GM21528 (cell line): Measurements from ENCODE around the gene TCHH.
"Not testable (repeated sequence)": the region's sequence is repeated elsewhere in the genome, so short reads cannot be mapped to it uniquely, and the experiment has no call there.

Experiments
- ATAC-seq: cut with Tn5 transposase; IDR thresholded peaks from one replicate; pipeline ENCODE4 v1.9.1; 2021; ENCODE audit warnings: mild to moderate bottlenecking, moderate library complexity; ENCODE audit not compliant: unreplicated experiment, low FRiP score

TCHH gene

DNA sequence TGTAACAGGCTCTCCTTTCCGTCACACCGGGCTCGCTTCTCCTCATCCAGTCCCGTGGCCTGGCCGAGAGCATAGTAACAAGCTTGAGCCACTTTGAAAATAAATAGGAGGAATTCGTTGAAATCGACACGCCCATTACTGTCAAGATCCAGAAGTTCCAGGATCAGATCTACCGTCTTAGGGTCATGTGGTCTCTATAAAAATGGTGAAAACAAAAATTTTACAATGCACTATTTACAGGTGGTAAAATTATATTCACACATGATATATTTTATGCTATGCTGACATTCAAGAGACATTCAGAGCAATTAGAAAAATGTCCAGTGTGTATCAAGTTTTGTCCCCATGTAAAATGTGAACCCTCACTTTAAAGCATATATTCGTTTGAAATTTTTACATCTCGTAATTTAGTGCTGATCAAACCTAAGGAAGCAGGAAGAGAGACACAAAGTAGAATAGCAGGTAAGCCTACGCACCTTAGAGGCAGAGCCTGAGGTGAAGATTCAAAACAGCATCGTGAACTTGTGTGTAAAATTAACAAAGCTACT lies 2.3 kb downstream of the TCHH start:
- no peak for ATAC-seq

DNA sequence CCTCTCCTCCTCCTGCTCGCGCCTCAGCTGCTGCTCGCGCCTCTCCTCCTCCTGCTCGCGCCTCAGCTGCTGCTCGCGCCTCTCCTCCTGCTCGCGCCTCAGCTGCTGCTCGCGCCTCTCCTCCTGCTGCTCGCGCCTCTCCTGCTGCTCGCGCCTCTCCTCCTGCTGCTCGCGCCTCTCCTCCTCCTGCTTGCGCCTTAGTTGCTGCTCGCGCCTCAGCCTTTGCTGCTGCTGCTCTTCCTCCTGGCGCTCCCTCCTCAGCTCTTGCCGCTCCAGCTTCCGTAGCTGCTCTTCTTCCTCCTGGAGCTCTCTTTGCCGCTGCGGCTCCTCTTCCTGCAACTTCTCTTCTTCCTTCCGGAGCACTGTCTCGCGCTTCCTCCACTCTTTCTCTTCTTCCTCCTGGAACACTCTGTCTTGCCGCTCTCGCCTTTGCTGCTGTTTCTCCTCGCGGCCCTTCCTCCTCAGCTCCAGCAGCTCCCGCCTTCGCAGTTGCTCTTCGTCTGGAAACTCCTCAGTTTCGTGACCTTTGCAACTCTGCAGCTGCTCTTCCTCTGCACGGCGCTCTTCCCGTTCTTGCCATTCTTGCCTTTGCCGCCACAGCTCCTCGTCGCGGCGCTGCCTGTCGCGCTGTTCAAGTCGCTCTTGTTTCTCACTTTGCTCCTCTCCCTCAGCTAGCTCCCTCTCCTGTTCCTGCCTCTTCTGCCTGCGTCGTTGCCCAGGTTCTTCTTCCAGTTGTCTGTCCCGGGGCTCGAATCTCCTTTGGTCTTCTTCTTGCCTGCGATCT lies 3.0 kb downstream of the TCHH start:
- no peak for ATAC-seq

DNA sequence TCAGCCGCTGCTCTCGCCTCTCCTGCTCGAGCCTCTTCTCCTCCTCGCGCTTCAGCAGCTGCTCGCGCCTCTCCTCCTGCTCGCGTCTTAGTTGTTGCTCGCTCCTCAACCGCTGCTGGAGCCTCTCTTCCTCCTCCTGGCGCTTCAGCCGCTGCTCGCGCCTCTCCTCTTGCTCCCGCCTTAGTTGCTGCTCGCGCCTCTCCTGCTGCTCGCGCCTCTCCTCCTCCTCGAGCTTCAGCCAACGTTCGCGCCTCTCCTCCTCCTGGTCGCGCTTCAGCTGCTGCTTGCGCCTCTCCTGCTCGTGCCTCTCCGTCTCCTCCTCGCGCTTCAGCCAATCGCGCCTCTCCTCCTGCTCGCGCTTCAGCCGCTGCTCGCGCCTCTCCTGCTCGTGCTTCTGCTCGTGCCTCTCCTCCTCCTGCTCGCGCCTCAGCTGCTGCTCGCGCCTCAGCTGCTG lies 3.7 kb downstream of the TCHH start:
- no peak for ATAC-seq

DNA sequence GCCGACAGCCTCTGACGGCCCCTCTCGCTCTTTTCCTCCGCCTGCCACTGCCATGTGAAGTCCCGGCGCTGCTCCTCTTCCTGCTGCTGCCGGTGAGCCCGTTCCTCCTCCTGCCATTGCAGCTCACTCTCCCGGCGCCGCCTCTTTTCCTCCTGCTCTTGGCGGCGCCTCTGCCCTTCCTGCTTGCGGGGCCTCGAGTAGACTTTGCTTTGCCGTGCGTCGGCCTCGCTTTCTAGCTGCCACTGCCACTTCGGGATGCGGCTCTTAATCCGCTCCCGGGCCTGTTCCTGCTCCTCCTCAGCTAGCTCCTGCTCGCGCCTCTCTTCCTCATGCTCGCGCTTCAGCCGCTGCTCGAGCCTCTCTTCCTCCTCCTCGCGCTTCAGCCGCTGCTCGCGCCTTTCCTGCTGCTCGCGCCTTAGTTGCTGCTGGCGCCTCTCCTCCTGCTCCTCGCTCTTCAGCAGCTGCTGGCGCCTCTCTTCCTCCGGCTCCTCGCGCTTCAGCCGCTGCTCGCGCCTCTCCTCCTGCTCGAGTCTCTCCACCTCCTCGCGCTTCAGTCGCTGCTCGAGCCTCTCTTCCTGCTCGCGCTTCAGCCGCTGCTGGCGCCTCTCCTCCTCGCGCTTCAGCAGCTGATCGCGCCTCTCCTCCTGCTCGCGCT lies 4.3 kb downstream of the TCHH start:
- ATAC-seq = no peak

DNA sequence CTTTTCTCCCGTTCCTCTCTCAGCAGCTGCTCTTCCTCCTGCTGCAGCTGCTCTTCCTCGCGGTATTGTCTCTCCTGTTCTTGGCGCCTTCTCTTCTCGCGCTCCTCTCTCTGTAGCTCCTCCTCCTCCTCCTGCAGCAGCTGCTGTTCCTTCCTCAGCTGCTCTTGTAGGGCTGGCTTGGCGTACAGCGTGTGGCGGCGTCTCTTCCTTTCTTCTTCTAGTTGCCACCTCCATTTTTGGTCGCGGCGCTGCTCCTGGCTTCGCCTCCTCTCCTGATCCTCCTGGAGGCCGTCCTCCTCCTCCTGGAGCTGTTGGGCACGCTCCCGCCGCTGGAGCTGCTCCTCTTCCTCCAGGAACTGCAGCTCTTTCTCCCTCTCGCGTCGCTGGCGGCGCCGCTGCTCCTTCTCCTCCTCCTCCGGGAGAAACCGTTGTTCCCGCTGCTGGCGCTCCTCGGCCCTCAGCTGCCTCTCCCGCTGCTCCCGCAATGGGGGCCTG lies 4.8 kb downstream of the TCHH start:
- no peak for ATAC-seq

DNA sequence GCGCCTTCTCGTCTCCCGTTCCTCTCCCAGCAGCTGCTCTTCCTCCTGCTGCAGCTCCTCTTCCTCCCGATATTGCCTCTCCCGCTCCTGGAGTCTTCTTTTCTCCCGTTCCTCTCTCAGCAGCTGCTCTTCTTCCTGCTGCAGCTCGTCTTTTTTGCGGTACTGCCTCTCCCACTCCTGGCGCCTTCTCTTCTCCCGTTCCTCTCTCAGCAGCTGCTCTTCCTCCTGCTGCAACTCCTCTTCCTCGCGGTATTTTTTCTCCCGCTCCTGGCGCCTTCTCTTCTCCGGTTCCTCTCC lies 5.3 kb downstream of the TCHH start:
- ATAC-seq = no peak

DNA sequence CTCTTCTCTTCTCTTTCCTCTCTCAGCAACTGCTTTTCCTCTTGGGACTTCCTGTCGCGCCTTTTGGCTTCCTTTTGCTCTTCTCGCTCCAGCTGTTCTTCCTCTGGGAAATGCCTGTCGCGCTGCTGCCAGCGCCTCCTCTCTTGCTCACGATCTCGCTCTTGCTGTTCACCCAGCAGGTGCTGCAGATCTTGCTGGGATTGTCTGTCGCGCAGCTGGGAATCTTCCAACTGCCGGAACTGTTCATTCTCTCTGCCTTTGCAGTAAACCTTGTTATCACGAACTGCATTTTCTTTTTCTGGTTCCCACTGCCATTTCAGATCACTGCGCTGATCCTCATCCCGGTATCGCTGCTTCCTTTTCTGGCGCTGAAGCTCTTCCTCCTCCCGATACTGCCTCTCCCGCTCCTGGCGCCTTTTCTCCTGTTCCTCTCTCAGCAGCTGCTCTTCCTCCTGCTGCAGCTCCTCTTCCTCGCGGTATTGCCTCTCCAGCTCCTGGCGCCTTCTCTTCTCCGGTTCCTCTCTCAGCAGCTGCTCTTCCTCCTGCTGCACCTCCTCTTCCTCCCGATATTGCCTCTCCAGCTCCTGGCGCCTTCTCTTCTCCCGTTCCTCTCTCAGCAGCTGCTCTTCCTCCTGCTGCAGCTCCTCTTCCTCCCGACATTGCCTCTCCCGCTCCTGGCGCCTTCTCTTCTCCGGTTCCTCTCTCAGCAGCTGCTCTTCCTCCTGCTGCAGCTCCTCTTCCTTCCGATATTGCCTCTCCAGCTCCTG lies 5.8 kb downstream of the TCHH start:
- ATAC-seq = no peak

DNA sequence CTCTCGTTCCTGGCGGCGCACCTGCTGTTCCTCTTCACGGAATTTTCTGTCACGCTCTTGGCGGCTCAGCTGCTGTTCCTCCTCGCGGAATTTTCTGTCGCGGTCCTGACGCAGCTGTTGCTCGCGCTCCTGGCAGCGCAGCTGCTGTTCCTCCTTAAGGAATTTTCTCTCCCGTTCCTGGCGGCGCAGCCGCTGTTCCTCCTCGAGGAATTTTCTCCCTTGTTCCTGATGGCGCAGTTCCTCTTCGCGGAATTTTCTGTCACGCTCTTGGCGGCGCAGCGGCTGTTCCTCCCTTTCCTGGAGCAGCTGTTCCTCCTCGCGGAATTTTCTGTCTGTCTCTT lies 6.4 kb downstream of the TCHH start:
- no peak for ATAC-seq

DNA sequence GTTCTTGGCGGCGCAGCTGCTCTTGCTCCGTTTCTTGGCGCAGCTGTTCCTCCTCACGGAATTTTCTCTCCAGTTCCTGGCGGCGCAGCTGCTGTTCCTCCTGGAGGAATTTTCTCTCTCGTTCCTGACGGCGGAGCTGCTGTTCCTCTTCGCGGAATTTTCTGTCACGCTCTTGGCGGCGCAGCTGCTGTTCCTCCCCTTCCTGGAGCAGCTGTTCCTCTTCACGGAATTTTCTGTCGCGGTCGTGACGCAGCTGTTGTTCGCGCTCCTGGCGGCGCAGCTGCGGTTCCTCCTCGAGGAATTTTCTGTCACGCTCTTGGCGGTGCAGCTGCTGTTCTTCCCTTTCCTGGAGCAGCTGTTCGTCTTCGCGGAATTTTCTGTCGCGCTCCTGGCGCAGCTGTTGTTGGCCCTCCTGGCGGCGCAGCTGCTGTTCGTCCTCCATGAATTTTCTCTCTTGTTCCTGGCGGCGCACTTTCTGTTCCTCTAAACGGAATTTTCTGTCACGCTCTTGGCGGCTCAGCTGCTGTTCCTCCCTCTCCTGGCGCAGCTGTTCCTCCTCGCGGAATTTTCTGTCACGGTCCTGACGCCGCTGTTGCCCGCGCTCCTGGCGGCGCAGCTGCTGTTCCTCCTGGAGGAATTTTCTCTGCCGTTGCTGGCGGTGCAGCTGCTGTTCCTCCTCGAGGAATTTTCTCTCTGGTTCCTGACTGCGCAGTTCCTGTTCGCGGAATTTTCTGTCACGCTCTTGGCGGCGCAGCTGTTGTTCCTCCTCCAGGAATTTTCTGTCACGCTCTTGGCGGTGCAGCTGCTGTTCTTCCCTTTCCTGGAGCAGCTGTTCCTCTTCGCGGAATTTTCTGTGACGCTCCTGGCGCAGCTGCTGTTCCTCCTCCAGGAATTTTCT lies 7.0 kb downstream of the TCHH start:
- ATAC-seq = no peak

DNA sequence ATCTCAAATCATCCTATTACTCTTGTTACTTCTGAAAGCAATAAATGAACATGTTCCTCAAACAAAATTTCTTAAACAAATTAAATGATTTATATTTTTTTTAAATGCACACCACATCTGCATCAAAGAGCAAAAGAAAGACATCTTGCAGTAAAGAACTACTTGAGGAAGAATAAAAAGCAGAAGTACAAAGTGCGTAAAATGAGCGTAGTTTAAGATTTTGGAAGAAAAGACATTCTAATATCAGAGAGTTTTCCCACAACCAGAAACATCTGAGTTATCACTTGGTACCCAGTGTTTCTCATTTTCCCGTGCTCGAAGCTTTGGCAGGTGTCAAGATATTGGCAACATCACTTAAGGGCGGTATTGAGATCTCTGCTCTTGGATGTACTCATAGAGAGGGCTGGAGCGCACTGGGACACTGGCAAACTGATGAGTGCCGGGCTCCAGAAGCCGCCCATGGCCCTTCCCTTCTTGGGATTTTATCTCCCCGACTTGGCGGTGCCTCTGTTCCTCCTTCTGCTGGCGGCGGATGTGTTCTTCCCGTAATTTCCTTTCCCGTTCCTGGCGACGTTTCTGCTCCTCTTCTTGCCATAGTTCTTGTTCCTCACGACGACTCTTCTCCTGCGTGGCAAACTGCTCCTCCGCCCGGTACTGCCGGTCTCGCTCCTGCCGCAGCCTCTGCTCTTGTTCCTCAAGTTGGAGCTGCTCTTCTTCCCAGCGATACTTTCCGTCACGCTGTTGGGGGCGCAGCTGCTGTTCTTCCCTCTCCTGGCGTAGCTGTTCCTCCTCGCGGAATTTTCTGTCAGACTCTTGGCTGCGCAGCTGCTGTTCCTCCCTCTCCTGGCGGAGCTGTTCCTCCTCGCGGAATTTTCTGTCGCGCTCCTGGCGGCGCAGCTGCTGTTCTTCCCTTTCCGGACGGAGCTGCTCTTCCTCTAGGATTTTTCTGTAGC lies 7.9 kb downstream of the TCHH start:
- no peak for ATAC-seq

DNA sequence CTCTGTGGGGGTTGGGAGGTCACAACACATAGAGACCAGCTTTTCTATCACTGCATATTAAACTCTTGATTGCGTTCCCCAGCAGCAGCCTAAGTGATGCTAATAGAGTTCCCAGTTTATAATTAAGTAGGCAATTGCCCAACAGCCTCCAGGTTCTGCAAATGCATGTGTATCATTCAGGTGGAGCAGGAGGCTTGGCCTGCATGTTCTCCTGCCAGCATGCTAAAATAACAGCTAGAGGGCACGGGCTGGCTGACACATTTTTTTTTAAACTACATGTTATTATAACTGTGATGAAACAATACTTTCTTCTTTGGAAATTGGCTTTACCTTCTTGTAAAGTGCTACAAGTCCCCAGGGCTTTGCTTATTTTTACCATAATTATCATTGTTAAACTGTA lies 10.4 kb downstream of the TCHH start:
- no peak for ATAC-seq

DNA sequence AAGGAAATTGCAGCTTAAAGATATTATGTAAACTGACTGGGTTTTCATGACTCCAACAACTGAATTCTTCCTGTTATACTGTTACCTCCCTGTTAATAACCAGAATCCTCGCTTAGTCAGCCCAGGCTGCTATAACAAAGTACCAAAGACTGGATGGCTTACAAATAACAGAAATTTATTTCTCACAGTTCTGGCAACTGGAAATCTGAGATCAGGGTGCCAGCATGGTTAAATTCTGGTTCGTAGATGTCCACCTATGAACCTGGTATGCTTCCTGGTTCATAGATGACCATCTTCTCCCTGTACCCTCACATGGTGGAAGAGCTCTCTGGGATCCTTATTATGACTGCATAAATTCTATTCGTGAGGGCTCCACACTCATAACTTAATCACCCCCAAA lies 18.3 kb downstream of the TCHH start:
- no peak for ATAC-seq

DNA sequence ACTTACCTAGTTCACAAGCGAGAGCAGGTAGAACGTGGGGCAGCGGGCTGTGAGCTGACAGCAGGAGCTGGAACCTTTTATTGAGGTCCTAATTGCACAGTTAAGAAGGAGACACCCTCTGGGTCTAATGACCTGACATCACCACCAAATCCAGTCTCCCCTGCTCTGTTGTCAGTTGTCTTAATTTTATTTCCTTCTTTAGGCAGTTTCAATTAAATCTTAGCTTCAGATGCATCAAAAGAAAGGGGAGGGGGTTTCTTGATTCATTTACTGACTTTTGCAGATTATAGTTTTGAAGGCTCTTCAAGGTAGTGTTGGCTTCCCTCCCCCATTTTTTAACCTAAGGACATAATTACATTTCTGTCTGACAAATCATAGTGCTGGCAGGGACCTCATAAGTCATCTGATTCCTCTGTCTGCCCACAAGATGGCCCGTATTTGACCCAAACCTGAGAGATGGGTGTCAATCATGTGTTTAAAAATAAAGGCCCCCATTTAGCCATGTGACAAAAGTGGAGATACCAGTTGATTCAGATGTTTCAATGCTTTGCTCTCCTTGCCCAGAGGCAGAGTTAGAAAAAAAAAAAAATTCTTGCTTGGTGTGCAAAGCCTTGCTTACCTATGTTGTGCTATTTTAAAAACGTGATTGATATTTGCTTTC lies 26.1 kb downstream of the TCHH start, which contains the start of gene TCHHL1:
TSS of gene TCHHL1 (minus strand) at position 51 of the 661 bp plus-strand sequence. CDS start 921 bp downstream, outside the sequence.
- no peak for ATAC-seq

DNA sequence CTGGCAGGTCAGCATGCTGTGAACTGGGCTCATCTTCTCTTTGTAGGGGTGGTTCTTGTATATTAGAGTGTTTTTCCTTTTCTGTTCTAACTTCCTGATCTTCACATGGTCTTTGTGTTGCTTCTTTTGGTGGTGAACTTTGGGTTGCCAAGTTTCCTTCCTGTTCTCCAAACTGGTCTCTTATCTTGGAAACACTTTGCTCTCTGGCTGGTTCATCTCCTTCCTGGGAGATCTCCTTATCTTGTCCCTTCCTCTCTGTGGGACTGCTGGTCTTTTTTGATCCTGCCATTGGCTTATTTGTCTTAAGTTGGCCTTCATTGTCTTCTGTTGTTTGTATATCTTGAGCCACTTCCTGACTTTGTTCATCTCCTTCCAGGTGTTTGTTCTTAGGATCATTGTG lies 28.5 kb downstream of the TCHH start:
- no peak for ATAC-seq

DNA sequence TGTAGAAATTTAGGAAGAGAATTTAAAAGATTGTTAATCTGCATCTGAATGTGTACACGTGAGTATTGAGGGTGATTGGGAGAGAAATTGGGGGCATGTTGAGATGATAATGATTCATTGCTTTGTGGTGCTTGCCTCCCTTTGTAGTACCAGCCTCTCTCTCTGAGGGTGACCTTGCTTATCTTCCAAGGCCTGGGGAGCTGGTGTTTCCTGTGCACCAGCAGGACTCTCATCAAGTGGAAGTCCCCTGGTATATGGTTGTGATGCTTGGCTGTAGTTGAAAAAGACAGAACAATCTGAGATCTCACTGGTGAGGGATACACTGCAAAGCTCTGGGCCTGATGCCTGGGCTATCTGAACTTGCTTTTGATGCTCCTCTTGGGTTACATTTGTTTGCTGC lies 30.4 kb downstream of the TCHH start:
- ATAC-seq = no peak

DNA sequence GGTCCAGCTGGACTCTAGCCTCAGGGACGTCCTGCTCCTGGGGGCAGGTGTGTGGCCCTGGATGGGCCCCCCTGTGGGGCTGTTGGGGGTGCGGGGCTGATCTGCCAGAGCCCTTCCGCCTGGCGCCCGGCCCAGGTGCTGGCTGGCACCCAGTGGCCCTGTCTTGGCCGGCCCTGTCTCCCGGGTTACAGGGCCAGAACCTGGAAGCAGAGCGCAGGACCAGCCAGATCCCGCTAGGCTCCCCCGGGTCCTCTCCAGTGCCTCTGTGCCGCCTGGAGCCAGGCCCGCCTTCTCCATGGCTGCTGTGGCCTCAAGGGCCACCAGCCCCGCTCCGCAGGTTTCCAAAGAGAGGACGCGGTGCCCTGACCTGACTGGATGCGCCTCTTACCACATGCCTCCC lies 34.2 kb downstream of the TCHH start:
- not testable (repeated sequence) for ATAC-seq

DNA sequence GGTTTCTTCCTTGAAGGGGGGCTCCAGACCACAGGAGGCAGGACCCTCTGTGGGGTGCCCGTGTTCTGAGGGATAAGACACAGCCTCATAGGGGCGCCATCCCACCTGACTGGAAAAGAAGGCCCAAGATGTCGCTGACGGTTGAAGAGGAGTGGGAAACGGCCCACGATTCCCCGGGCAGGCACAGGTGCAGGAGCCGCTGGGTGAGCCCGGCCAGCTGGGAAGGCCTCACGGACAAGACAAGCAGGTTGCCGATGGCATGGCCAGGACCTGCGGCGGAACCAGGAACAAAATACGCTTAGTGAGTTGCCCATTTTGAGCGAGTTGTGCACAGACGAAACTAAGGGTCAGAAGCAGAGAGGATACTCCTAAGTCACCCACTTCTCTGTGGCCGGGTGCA lies 34.8 kb downstream of the TCHH start:
- ATAC-seq = not testable (repeated sequence)

DNA sequence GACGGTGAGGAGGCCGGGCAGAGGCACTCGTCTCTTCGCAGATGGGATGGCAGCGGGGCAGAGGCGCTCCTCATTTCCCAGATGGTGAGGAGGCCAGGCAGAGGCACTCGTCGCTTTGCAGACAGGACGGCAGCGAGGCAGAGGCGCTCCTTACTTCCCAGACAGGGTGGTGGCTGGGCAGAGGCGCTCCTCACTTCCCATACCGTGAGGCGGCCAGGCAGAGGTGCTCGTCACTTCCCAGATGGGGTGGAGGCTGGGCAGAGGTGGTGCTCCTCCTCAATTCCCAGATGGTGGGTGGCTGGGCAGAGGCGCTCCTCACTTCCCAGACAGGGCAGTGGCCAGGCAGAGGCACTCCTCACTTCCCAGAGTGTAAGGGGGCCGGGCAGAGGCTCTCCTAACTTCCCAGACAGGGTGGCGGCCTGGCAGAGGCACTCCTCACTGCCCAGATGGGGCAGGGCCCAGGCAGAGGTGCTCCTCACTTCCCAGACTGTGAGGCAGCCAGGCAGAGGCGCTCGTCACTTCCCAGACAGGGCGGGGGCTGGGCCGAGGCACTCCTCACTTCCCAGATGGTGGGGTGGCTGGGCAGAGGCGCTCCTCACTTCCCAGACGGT lies 36.3 kb downstream of the TCHH start:
- no peak for ATAC-seq
